RWPE1 (cell line): ENCODE measurements around the gene FERMT2.
"Not testable (repeated sequence)": the region's sequence is repeated elsewhere in the genome, so short reads cannot be mapped to it uniquely, and the experiment has no call there.

Experiments used
- CTCF ChIA-PET: fragments of 350-600 bp; sonication (Branson Sonifier 250); formaldehyde crosslinking; extraction: SDS; loops from one replicate; lab custom pipeline; 2021; lab: Yijun Ruan, JAX
- POLR2A ChIA-PET: fragments of 400-600 bp; formaldehyde crosslinking; extraction: SDS; loops from one replicate; lab custom pipeline; 2020; ENCODE audit warnings: antibody characterized with exemption; ENCODE audit not compliant: low non-redundant PET; lab: Yijun Ruan, JAX
- DNase-seq: peaks from one replicate; pipeline ENCODE4 v3.0.0; 2012; ENCODE audit warnings: low spot score
- H3K27ac ChIP-seq: fragments of 450-650 bp; 2 replicates; pipeline ENCODE4 v1.5.1; 2017
- TF ChIP-seq, protein P1 (sequence below): fragments of 450-650 bp; conservative IDR thresholded peaks from 2 replicates; pipeline ENCODE4 v1.5.1; 2017; ENCODE audit warnings: low read depth, mild to moderate bottlenecking

FERMT2 gene

DNA sequence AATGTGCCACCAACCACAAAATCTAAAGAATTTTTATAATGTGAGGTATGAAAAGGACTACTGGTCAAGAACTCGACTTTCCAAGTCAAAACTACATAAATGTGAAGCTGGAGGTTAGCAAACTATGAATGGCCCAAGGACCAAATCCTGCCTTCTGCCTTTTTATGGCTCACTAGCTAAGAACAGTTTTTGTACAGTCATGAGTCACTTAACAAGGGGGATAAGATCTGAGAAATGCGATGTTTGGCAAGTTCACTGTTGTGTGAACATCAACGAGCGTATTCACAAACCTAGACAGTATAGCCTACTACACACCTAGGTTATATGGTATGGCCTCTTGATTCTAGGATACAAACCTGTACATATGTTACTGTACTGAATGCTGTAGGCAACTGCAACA is 28.2 kb downstream of the FERMT2 start:
- TF ChIP-seq, protein P1, sequence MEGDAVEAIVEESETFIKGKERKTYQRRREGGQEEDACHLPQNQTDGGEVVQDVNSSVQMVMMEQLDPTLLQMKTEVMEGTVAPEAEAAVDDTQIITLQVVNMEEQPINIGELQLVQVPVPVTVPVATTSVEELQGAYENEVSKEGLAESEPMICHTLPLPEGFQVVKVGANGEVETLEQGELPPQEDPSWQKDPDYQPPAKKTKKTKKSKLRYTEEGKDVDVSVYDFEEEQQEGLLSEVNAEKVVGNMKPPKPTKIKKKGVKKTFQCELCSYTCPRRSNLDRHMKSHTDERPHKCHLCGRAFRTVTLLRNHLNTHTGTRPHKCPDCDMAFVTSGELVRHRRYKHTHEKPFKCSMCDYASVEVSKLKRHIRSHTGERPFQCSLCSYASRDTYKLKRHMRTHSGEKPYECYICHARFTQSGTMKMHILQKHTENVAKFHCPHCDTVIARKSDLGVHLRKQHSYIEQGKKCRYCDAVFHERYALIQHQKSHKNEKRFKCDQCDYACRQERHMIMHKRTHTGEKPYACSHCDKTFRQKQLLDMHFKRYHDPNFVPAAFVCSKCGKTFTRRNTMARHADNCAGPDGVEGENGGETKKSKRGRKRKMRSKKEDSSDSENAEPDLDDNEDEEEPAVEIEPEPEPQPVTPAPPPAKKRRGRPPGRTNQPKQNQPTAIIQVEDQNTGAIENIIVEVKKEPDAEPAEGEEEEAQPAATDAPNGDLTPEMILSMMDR: no peak
- ChIA-PET POLR2A (no interaction called here), CTCF (no interaction called here)
- H3K27ac ChIP-seq: no peak overlapping the region
- DNase-seq: no peak

DNA sequence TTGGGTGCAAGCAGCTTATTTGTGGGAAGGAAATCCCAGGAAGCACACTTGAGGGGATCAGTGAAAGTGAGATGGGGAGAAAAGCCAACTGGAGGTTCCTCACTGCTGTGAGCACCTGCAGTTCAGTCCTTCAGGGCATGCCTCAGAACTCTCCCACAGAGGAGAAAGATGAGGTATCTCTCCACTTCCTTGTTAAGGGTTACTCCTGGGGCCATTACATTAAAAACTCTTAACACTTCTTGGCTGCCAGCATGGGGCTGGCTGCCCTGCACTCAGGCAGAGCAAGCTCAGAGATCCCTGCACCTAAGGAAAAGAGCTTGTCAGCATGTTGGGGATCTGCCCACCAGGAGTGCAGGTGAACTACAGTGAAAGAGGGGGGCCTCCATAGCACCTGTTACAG is 28.8 kb downstream of the FERMT2 start:
- TF ChIP-seq, protein P1: no peak
- ChIA-PET CTCF (no interaction called here), POLR2A (no interaction called here)
- DNase-seq: no peak
- no peak overlapping the region for H3K27ac ChIP-seq

DNA sequence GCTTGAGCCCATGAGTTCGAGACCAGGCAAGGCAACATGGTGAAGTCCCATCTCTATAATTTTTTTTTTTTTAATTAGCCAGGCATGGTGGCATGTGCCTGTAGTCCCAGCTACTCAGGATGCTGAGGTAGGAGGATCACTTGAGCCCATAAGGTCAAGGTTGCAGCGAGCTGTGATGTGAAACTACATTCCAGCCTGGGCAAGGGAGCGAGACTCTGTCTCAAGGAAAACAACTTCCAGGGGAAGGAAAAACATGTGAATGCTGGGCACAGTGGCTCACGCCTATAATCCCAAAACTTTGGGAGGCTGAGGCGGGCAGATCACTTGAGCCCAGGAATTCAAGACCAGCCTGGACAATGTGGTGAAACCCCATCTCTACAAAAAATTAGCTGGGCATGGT is 30.4 kb downstream of the FERMT2 start:
- DNase-seq, POLR2A ChIA-PET: not testable (repeated sequence)
- H3K27ac ChIP-seq: peak overlapping the region; percentile 54
- CTCF ChIA-PET: interaction anchor here (0.6 kb wide), 1 partner anchor 9 kb away, joined by 3 read pairs; no protein-coding TSS in a partner anchor

DNA sequence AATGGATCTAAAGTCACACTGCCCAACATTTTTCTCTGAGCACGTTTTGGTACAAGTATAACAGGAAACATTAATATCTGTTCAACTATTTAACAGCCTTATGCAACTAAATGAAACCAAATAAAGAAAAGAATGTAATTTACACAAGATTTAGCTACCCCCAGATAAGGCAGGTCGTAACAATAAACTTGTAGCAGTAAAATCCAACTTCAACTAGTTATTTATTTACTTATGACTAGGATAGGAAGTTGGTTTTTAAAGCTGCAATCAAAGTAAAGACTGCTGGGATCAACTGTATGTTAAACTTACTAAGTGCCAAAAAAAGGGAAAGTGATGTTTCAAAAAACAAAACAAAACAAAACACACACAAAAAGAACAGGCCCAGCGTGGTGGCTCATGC is 30.9 kb downstream of the FERMT2 start:
- TF ChIP-seq, protein P1: no peak
- DNase-seq: no peak
- ChIA-PET CTCF (interaction anchor here (0.6 kb wide), 1 partner anchor 9 kb away, joined by 3 read pairs; no protein-coding TSS in a partner anchor), POLR2A (no interaction called here)
- peak overlapping the region; percentile 54 for H3K27ac ChIP-seq

DNA sequence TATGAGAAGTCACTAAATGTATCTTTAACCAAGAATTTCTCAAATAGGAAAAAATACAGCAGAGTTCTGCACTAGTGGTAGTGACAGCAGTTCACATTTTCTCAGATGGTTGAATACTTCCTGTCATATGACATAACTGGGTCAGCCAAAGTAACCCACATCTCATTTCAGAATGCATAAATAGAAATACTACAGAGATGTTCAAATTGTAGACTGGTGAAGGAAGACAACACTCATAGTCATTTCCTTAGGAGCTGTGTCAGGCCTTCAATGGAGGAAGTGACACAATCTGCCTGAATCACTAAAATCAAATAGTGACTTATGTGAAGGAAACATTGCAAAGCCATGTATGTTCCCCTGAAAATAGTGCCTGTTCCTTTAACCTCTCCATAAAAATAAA is 32.4 kb downstream of the FERMT2 start:
- H3K27ac ChIP-seq: no peak overlapping the region
- POLR2A ChIA-PET: no interaction called here
- DNase-seq: peak; percentile 32
- CTCF ChIA-PET: interaction anchor here (0.6 to 1.0 kb wide), 2 partner anchors 9 to 27 kb away, joined by 3 to 4 read pairs; no protein-coding TSS in a partner anchor
- TF ChIP-seq, protein P1: no peak

DNA sequence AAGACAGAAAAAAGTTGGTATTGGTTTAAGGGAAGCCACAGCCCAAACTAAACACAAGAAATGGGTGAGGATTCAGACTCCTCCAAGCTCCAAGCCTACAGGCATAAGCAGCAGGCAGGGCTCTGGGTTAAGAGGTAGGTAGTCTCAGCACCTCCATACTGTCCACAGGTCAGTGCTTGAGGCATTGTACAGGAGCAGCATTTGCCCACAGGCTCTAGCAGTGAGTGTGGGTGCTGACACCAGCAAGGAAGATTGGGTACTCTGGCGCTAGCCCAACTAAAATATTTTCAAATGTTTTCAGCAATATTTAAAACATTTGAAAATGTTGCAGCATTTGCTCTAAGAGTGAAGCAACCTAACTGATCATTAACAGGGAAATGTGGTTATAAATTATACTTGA is 33.1 kb downstream of the FERMT2 start:
- POLR2A ChIA-PET: no interaction called here
- TF ChIP-seq, protein P1: no peak
- DNase-seq: no peak
- H3K27ac ChIP-seq: 0 out of 2 replicates have a peak overlapping the region, but pooled peaks have one; percentile 31
- CTCF ChIA-PET: interaction anchor here (1.4 kb wide), 1 partner anchor 9 kb away, joined by 3 read pairs; no protein-coding TSS in a partner anchor

DNA sequence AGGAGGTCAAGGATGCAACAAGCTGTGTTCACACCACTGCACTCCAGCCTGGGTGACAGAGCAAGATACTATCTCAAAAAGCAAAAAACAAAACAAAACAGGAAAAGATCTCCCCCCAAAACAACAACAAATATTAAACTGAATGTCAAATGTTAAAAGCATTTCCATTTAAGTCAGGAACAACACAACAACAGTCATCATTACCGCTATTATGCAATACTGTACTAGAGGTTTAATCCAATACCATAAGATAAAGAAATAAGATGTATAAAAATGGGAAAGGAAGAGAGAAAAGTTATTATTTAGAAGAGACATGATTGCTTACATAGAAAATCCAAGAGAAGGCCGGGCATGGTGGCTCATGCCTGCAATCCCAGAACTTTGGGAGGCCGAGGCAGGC is 36.6 kb downstream of the FERMT2 start:
- no peak overlapping the region for H3K27ac ChIP-seq
- CTCF ChIA-PET: no interaction called here
- POLR2A ChIA-PET: no interaction called here
- TF ChIP-seq, protein P1: no peak
- no peak for DNase-seq
